ENCODE measurements around the gene F8. TPM values are rescaled to one million over a fixed set of nuclear protein-coding genes. Genes with fewer than 3 reads are reported as not detected.

Gene F8
- total and polyA plus RNA-seq, 9 of the 15 experiments (the other 6 are each of a cell fraction or from before 2014, with no cell fraction given), result 0.41 to 3.8 (median 0.91) TPM

- ChIA-PET CTCF (ENCODE audit: low intra/inter-chr PET ratio) (interaction anchor here (0.6 to 0.8 kb wide), 2 partner anchors 39 to 135 kb away, joined by 3 to 5 read pairs; no protein-coding TSS in a partner anchor), POLR2A (interaction anchor here (1.5 to 1.6 kb wide), 2 partner anchors 59 to 65 kb away, joined by 4 to 6 read pairs; no protein-coding TSS in a partner anchor)
- ATAC-seq, result peak; percentile 91
- Histone ChIP-seq H3K79me2 (ENCODE audit: control insufficient read depth, insufficient read depth, low read length) (no peaks in the 10 kb centered on the region), H3K27me3 (ENCODE audit: control insufficient read depth in 2 of 2, insufficient read depth in 2 of 2, low read length in 2 of 2) (no peaks in the 10 kb centered on the region), H3K27ac (ENCODE audit: extremely low read depth, low read depth, low read length) (no peak overlapping the region), H3K4me1 (replicated peaks in 1 of 2; ENCODE audit: control insufficient read depth in 2 of 2, insufficient read depth in 2 of 2, low read length in 2 of 2) (peaks cover 3 to 6% of the 10 kb centered on the region in 2 experiments; a peak in 2 of 5 replicates), H4K20me1 (replicated peaks; ENCODE audit: control insufficient read depth, insufficient read depth, low read length) (no peaks in the 10 kb centered on the region), H3K4me2 (ENCODE audit: insufficient read depth, low read length) (no peak overlapping the region), H2AFZ (ENCODE audit: low read depth, low read length) (no peak overlapping the region; the same call in 1 of the 2 replicates), H3K4me3 (no peak overlapping the region), H3K36me3 (ENCODE audit: control insufficient read depth, insufficient read depth, low read length) (no peaks in the 10 kb centered on the region), H3K9me1 (ENCODE audit: control insufficient read depth, insufficient read depth, low read length) (no peaks in the 10 kb centered on the region), H3K9me3 (replicated peaks; ENCODE audit: control insufficient read depth, insufficient read depth, low read depth, low read length) (no peaks in the 10 kb centered on the region), H3K9ac (ENCODE audit: insufficient read depth in 1 of 2, low read depth in 2 of 2, low read length in 2 of 2) (no peak overlapping the region)
- WGBS (ENCODE audit: insufficient coverage, low coverage, missing lambda C conversion rate), result 78% methylated on average over 2 of the region's 2 CpGs
- BruUV-seq (replicated peaks), result no TSS peak
- peak; percentile 15 for FAIRE-seq
- intact Hi-C loops (cut with micrococcal nuclease), result loop anchor here (2.0 to 5.0 kb wide), 3 partner anchors 36 to 94 kb away; partner anchors contain the start of gene MPP1
- peak; percentile 58 to 75 (median 64) for DNase-seq (ENCODE audit: extremely low read depth in 1 of 4, low spot score in 3 of 4)
- in situ Hi-C loops (cut with MboI), result no loop called here
- TF ChIP-seq RREB1 (CRISPR knock-in tag; IDR thresholded peaks at IDR 0.05) (no peak), ZNF184 (CRISPR knock-in tag; IDR thresholded peaks at IDR 0.05) (no peak), ARID3A (IDR thresholded peaks at IDR 0.05; ENCODE audit: borderline replicate concordance, low read depth, low read length) (peak; percentile 79; the same call in 1 of the 2 replicates), ZNF143 (CRISPR knock-in tag; IDR thresholded peaks at IDR 0.05) (no peak), ZNF239 (CRISPR knock-in tag; IDR thresholded peaks at IDR 0.05) (no peak), MAX (CRISPR knock-in tag; IDR thresholded peaks at IDR 0.05) (no peak), CC2D1A (IDR thresholded peaks at IDR 0.05) (peak; percentile 49; the same call in 1 of the 2 replicates), CHD4 (IDR thresholded peaks at IDR 0.05; ENCODE audit: insufficient read depth, insufficient replicate concordance, low read depth, low read length, poor library complexity, severe bottlenecking) (no peak), SMC3 (conservative IDR thresholded peaks at IDR 0.05; ENCODE audit: insufficient read depth, low read depth, low read length) (peak; percentile 74), KLF16 (IDR thresholded peaks at IDR 0.05) (peak; percentile 18; the same call in 1 of the 2 replicates), BACH1 (tag; IDR thresholded peaks at IDR 0.05) (no peak), GABPB2 (CRISPR knock-in tag; conservative IDR thresholded peaks at IDR 0.05) (no peak), RAD21 (CRISPR knock-in tag; conservative IDR thresholded peaks at IDR 0.05 in 1 of 2, IDR thresholded peaks at IDR 0.05 in 1 of 2) (peak; percentile 83 to 94), PKNOX1 (IDR thresholded peaks at IDR 0.05) (peak; percentile 81)
These were observed 181.7 kb downstream of the F8 start for GRCh38 chrX:154840856-154841255.

Data from K562 (cell line).